ENCODE measurements around the gene MYH3.

The MYH3 gene

GRCh38 chr17:10623737-10624338, 33.3 kb downstream of the MYH3 start:
- H3K4me3 ChIP-seq (ENCODE audit: low read length) = no peak overlapping the region
- TF ChIP-seq CTCF (IDR thresholded peaks at IDR 0.05; ENCODE audit: insufficient read depth, low read depth, low read length, missing control alignments) = no peak

GRCh38 chr17:10622617-10623485, 34.3 kb downstream of the MYH3 start:
- TF ChIP-seq CTCF (IDR thresholded peaks at IDR 0.05; ENCODE audit: insufficient read depth, low read depth, low read length, missing control alignments) = peak; percentile 14
- H3K4me3 ChIP-seq (ENCODE audit: low read length) = peak overlapping the region; percentile 12
- peak; percentile 97 for DNase-seq (ENCODE audit: low read depth)

More at GRCh38 chr17:10623737-10624338, 33.3 kb downstream of the MYH3 start:
- peak; percentile 9 for DNase-seq (ENCODE audit: low read depth)

GRCh38 chr17:10621397-10621796, 35.7 kb downstream of the MYH3 start:
- DNase-seq (ENCODE audit: low read depth) = peak; percentile 17
- no peak overlapping the region for H3K4me3 ChIP-seq (ENCODE audit: low read length)
- TF ChIP-seq CTCF (IDR thresholded peaks at IDR 0.05; ENCODE audit: insufficient read depth, low read depth, low read length, missing control alignments) = no peak

DNA sequence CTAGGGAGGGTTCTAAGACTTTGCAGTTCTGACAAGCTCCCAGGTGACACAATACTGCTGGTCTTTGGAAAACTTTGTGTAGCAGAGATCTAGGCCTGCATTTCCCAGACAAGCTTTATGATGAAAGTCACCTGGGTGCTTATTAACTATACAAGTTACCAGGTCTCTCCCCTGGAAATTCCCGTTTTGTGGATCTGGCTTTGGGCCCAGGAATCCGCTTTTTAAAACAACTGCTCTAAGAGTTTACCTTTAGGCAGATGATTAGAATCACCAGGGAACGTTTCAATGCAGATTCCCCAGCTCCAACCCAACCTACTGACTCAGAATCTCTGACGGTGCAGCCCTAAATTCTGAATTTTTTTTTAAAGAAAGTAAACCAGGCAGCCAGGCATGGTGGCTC, 36.3 kb downstream of the MYH3 start:
- no peak for TF ChIP-seq CTCF (IDR thresholded peaks at IDR 0.05; ENCODE audit: insufficient read depth, low read depth, low read length, missing control alignments)
- peak; percentile 85 for DNase-seq (ENCODE audit: low read depth)
- no peak overlapping the region for H3K4me3 ChIP-seq (ENCODE audit: low read length)

GRCh38 chr17:10618202-10618635, 38.9 kb downstream of the MYH3 start:
- no peak overlapping the region for H3K4me3 ChIP-seq (ENCODE audit: low read length)
- peak; percentile 97 for TF ChIP-seq CTCF (IDR thresholded peaks at IDR 0.05; ENCODE audit: insufficient read depth, low read depth, low read length, missing control alignments)
- DNase-seq (ENCODE audit: low read depth) = peak; percentile 74

GRCh38 chr17:10617120-10617505, 40.0 kb downstream of the MYH3 start:
- TF ChIP-seq CTCF (IDR thresholded peaks at IDR 0.05; ENCODE audit: insufficient read depth, low read depth, low read length, missing control alignments) = no peak
- no peak for DNase-seq (ENCODE audit: low read depth)
- no peak overlapping the region for H3K4me3 ChIP-seq (ENCODE audit: low read length)

Measured in epithelial cell of esophagus (primary cell).